Measurements from ENCODE around the gene ACP4. TPM values are rescaled to one million over a fixed set of nuclear protein-coding genes. Genes with fewer than 3 reads are reported as not detected.
A peak's percentile ranks its signal among the peaks of the same experiment; 100 is the strongest.

The ACP4 gene
- polyA plus RNA-seq, 1 donor from 2014 or later: not detected

DNA sequence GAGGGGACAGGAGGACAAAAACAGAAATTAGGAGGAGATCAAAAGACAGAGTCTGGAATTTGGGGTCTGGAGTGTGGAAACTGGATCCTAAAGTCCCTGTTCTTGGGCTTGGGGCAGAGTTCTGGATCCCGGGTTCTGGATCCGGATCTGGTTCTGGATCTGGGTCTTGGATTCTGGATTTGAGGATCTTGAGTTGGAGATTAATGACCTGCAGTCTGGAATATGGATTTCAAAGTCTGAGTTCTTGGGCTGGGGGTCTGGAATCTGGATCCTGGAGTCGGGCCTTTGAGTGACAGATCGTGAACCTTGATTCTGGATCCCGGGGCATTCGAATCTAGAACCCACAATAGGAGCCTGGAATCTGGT is 43.6 kb downstream of the ACP4 start:
- Mint-ChIP-seq H3K4me1 (peaks cover 5 to 14% (median 9%) of the 10 kb centered on the region in 3 donors), H3K9me3 (no peaks in the 10 kb centered on the region), H3K36me3 (peaks cover 2% of the 10 kb centered on the region), H3K27ac (no peak overlapping the region), H3K27me3 (peaks cover 12% of the 10 kb centered on the region), H3K4me3 (peak overlapping the region in 1 of 4 donors; percentile 32)

GRCh38 chr19:50835103-50835784 is 45.0 kb downstream of the ACP4 start:
- peaks cover 5 to 14% (median 9%) of the 10 kb centered on the region in 3 donors for H3K4me1 Mint-ChIP-seq
- peak overlapping the region; percentile 57 to 94 (median 87) for H3K4me3 Mint-ChIP-seq
- H3K36me3 Mint-ChIP-seq: peaks cover 2% of the 10 kb centered on the region
- peaks cover 0 to 2% (median 0%) of the 10 kb centered on the region in 3 donors for H3K9me3 Mint-ChIP-seq
- H3K27me3 Mint-ChIP-seq: peaks cover 16% of the 10 kb centered on the region
- H3K27ac Mint-ChIP-seq: no peak overlapping the region

GRCh38 chr19:50835785-50836542 is 45.7 kb downstream of the ACP4 start:
- H3K9me3 Mint-ChIP-seq: peaks cover 0 to 2% (median 0%) of the 10 kb centered on the region in 3 donors
- H3K27ac Mint-ChIP-seq: peak overlapping the region in 1 of 3 donors; percentile 87
- peak overlapping the region; percentile 84 to 94 (median 87) for H3K4me3 Mint-ChIP-seq
- H3K27me3 Mint-ChIP-seq: peaks cover 16% of the 10 kb centered on the region
- peaks cover 5 to 14% (median 9%) of the 10 kb centered on the region in 3 donors for H3K4me1 Mint-ChIP-seq
- peaks cover 2% of the 10 kb centered on the region for H3K36me3 Mint-ChIP-seq

DNA sequence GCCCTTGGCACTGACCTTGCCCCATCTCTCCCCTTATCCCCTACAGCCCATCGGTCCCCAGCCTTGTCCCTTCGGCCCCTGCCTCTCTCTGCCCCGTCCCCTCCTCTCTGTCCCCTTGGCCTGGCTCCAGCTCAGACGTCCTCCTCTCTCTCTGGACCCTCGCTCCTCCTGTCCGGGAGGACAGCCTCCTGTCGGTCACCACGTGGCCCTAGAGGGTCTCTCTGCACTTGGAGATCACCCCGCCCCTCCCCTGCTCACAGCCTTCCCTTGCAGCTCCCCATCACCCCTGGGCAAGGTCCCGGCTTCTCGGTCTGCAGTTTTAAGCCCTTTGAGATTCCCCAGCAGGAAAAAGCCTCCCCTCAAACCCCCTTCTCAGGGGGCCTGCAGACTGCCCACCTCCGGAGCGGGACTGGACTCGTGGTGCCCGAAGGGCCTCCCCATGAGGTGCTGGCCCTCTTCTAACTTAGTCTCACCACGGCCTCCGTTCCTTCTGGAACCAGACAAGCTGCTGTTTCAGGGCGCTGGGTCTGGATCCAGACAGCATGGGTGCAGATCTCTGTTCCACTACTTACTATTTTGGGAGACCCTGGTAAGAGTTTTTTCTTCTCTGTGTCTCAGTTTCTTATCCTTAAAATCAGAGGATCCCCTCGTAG is 46.5 kb downstream of the ACP4 start:
- peak overlapping the region; percentile 84 to 94 (median 87) for H3K4me3 Mint-ChIP-seq
- peaks cover 14% of the 10 kb centered on the region for H3K27me3 Mint-ChIP-seq
- H3K36me3 Mint-ChIP-seq: peaks cover 2% of the 10 kb centered on the region
- peak overlapping the region in 2 of 3 donors; percentile 28 to 87 for H3K27ac Mint-ChIP-seq
- peaks cover 5 to 14% (median 9%) of the 10 kb centered on the region in 3 donors for H3K4me1 Mint-ChIP-seq
- peaks cover 0 to 6% (median 0%) of the 10 kb centered on the region in 3 donors for H3K9me3 Mint-ChIP-seq

GRCh38 chr19:50837300-50837699 is 47.1 kb downstream of the ACP4 start:
- Mint-ChIP-seq H3K4me1 (peaks cover 5 to 14% (median 9%) of the 10 kb centered on the region in 3 donors), H3K4me3 (peak overlapping the region; percentile 68 to 89 (median 84)), H3K36me3 (peaks cover 2% of the 10 kb centered on the region), H3K27me3 (peaks cover 14% of the 10 kb centered on the region), H3K27ac (peak overlapping the region in 1 of 3 donors; percentile 28), H3K9me3 (peaks cover 0 to 10% (median 2%) of the 10 kb centered on the region in 3 donors)

GRCh38 chr19:50838239-50838638 is 48.0 kb downstream of the ACP4 start:
- no peak overlapping the region for H3K27ac Mint-ChIP-seq
- peaks cover 14% of the 10 kb centered on the region for H3K27me3 Mint-ChIP-seq
- H3K4me3 Mint-ChIP-seq: peak overlapping the region in 2 of 4 donors; percentile 21 to 75

DNA sequence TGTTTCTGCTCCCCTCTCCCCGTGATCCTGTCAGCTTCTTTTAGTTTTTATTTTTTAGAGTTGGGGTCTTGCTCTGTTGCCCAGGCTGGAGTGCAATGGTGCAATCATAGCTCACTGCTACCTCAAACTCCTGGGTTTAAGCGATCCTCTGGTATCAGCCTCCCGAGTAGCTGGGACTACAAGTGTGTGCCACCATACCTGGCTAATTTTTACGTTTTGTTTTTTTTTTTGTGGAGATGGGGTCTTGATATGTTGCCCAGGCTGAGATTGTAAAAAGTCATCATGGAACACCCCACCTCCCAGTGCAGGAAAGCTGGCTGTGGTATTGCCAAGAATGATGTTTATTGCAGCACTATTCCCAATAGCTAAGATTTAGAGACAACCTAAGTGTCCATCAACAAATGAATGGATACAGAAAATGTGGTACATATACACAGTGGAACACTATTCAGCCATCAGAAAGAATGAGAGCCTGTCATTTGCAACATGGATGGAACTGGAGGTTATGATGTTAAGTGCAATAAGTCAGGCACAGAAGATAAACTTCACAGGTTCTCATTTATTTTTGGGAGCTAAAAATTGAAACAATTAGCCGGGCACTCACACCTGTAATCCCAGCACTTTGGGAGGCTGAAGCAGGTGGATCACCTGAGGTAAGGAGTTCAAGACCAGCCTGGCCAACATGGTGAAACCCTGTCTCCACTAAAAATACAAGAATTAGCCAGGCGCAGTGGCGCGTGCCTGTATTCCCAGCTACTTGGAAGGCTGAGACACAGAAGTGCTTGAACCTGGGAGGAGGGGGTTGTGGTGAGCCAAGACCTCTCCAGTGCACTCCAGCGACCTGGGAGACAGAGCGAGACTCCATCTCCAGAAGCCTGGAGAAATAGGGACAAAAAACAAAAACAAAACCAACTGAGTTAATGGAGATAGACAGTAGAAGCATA is 49.8 kb downstream of the ACP4 start:
- Mint-ChIP-seq H3K27me3 (peaks cover 15% of the 10 kb centered on the region), H3K27ac (no peak overlapping the region), H3K9me3 (peaks cover 9 to 18% (median 15%) of the 10 kb centered on the region in 3 donors), H3K36me3 (peaks cover 2% of the 10 kb centered on the region), H3K4me3 (peak overlapping the region in 2 of 4 donors; percentile 28 to 50), H3K4me1 (peaks cover 5 to 14% (median 9%) of the 10 kb centered on the region in 3 donors)

More at GRCh38 chr19:50838239-50838638, 48.0 kb downstream of the ACP4 start:
- peaks cover 0 to 12% (median 9%) of the 10 kb centered on the region in 3 donors for H3K9me3 Mint-ChIP-seq
- peaks cover 2% of the 10 kb centered on the region for H3K36me3 Mint-ChIP-seq
- peaks cover 5 to 14% (median 9%) of the 10 kb centered on the region in 3 donors for H3K4me1 Mint-ChIP-seq

- peaks cover 9 to 18% (median 15%) of the 10 kb centered on the region in 3 donors for H3K9me3 Mint-ChIP-seq
Observed at GRCh38 chr19:50842130-50842529, 51.9 kb downstream of the ACP4 start.

GRCh38 chr19:50843205-50843604 is 53.0 kb downstream of the ACP4 start:
- Mint-ChIP-seq H3K4me3 (no peak overlapping the region), H3K36me3 (no peaks in the 10 kb centered on the region), H3K27me3 (peaks cover 7% of the 10 kb centered on the region), H3K27ac (no peak overlapping the region), H3K9me3 (peaks cover 9 to 18% (median 15%) of the 10 kb centered on the region in 3 donors), H3K4me1 (peaks cover 0 to under 1% (median under 1%) of the 10 kb centered on the region in 3 donors)

More at GRCh38 chr19:50842130-50842529, 51.9 kb downstream of the ACP4 start:
- no peak overlapping the region for H3K27ac Mint-ChIP-seq
- H3K27me3 Mint-ChIP-seq: peaks cover 9% of the 10 kb centered on the region
- peaks cover 0 to 4% (median 2%) of the 10 kb centered on the region in 3 donors for H3K4me1 Mint-ChIP-seq
- H3K4me3 Mint-ChIP-seq: no peak overlapping the region
- H3K36me3 Mint-ChIP-seq: peaks cover 1% of the 10 kb centered on the region

DNA sequence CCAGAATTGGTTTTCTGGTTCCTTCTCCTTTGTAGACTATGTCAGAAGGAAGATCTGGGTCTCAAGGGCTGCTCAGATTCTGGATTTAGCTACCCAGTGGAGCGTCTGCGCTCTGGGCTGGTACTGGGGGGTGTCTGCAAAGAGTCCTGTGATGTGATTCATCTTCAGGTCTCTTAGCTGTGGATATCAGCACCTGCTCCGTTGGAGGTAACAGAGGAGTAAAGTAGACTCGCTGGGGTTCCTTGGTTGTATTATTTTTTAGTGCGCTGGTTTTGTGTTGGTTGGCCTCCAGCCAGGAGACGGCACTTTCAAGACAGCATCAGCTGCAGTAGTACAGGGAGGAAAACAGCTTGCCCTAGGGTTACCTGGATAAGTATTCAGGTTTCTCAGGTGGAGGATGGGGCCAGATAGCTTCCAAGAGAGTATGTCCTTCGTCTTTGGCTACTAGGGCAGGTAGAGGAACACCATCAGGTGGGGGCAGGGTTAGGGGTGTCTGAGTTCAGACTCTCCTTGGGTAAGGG is 53.5 kb downstream of the ACP4 start:
- Mint-ChIP-seq H3K4me1 (no peaks in the 10 kb centered on the region), H3K27ac (no peak overlapping the region), H3K36me3 (no peaks in the 10 kb centered on the region), H3K4me3 (peak overlapping the region in 1 of 4 donors; percentile 17), H3K27me3 (peaks cover 8% of the 10 kb centered on the region), H3K9me3 (peaks cover 9 to 18% (median 15%) of the 10 kb centered on the region in 3 donors)

- no peaks in the 10 kb centered on the region for H3K36me3 Mint-ChIP-seq
Observed at GRCh38 chr19:50844296-50844935, 54.2 kb downstream of the ACP4 start.

More at GRCh38 chr19:50844296-50844935, 54.2 kb downstream of the ACP4 start:
- no peak overlapping the region for H3K4me3 Mint-ChIP-seq
- no peak overlapping the region for H3K27ac Mint-ChIP-seq
- peaks cover 11% of the 10 kb centered on the region for H3K27me3 Mint-ChIP-seq
- H3K4me1 Mint-ChIP-seq: no peaks in the 10 kb centered on the region
- peaks cover 9 to 18% (median 15%) of the 10 kb centered on the region in 3 donors for H3K9me3 Mint-ChIP-seq

All from IgD-negative memory B cell (primary cell).